Activated CD8-positive, alpha-beta T cell treated with anti-CD3 and anti-CD28 coated beads, Interleukin-2, amount 10 ng/mL, durations not matched to agents 7 days and 5 days (primary cell): Measurements from ENCODE around the gene LYZL6. TPM values are rescaled to one million over a fixed set of nuclear protein-coding genes. Genes with fewer than 3 reads are reported as not detected.

Experiments
- ATAC-seq: fragments of 150-1000 bp; cut with Tn5 transposase; one replicate; pipeline ENCODE4 v1.10.0; 2021; ENCODE audit warnings: moderate library complexity
- CTCF ChIA-PET: fragments of 350-600 bp; sonication (Branson Sonifier 250); formaldehyde crosslinking; loops from one replicate; lab custom pipeline; 2021; ENCODE audit warnings: antibody characterized with exemption; lab: Charles Lee
- POLR2A ChIA-PET: fragments of 350-600 bp; sonication (Branson Sonifier 250); formaldehyde crosslinking; loops from one replicate; lab custom pipeline; 2021; ENCODE audit warnings: antibody characterized with exemption; lab: Charles Lee
- DNase-seq: peaks from one replicate; pipeline ENCODE4 v3.0.0-alpha.2; 2020
- H3K27ac Mint-ChIP-seq: one replicate; pipeline ENCODE4 v1.8.0; 2021; ENCODE audit warnings: mild to moderate bottlenecking, mixed read lengths
- H3K27me3 Mint-ChIP-seq: one replicate; pipeline ENCODE4 v1.8.0; 2021; ENCODE audit warnings: low read depth, mixed read lengths
- H3K36me3 Mint-ChIP-seq: one replicate; pipeline ENCODE4 v1.8.0; 2021; ENCODE audit warnings: low read depth, mixed read lengths
- H3K4me1 Mint-ChIP-seq: one replicate; pipeline ENCODE4 v1.8.0; 2021; ENCODE audit warnings: low read depth, mixed read lengths
- H3K4me3 Mint-ChIP-seq: one replicate; pipeline ENCODE4 v1.8.0; 2021; ENCODE audit warnings: mild to moderate bottlenecking, mixed read lengths
- H3K9me3 Mint-ChIP-seq: one replicate; pipeline ENCODE4 v1.8.0; 2022; ENCODE audit warnings: mixed read lengths; ENCODE audit not compliant: insufficient read depth
- total RNA-seq, 2 experiments: library from RNA; stranded (reverse); gene quantifications; one replicate each; pipeline ENCODE4 v1.2.3, GENCODE V29; 2021

The LYZL6 gene
- total RNA-seq, 2 experiments from 2014 or later, result not detected

DNA sequence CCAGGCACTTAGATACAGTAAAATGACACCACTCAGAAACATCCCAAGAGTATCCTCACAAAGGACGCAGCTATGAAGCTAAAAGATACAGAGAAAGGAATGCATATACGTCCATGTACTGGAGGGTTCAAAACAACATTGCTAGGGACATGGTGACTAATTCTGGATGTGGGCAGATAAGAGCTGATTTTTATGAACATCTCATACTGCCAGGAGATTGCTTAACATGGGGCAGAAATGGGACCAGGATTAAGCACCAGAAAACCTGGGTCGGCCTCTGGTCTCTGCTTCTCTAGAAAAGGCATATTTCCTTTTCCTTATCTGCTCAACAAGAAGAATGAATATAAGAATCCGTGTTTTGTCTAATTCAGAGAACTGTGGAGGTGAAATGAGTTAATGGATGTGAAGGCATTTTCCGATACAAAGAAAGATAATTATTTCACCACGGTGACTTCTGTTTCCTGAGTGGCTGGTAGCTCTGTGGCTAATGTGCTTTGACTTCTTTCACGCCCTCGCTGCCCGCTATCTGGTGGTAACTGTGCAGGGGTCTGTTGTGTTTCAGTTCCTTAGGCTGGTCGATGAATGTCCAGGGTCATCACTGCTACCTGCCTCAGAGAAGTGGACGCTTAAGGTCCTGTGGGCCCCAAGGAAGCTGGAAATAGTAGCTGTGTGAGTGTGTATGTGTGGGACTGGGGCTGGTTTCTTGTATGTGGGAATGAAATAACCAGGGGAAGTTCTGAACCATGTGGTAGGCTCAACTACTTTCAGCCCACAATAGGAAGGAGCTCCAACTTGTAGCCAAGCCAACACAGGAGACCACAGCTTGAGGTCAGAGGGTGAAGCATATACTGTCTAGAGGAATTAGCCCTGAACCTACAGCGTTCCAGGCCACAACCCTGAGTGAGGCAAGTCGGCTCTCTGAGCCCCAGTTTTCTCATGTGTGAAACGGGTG, 47.6 kb downstream of the LYZL6 start:
- H3K4me1 Mint-ChIP-seq, result peaks cover 88% of the 10 kb centered on the region
- DNase-seq, result peak; percentile 85
- ATAC-seq, result peak; percentile 73
- CTCF ChIA-PET, result interaction anchor here (0.7 to 2.1 kb wide), 11 partner anchors 14 to 253 kb away, joined by 3 to 14 read pairs (median 3); partner anchors contain the start of genes CCL5 and RDM1
- peak overlapping the region; percentile 95 for H3K27ac Mint-ChIP-seq
- POLR2A ChIA-PET, result interaction anchor here (0.6 to 9.1 kb wide), 5 partner anchors 18 to 550 kb away, joined by 3 to 121 read pairs (median 4); partner anchors contain the start of genes CCL5 and RDM1
- no peaks in the 10 kb centered on the region for H3K27me3 Mint-ChIP-seq
- peak overlapping the region; percentile 60 for H3K4me3 Mint-ChIP-seq
- no peaks in the 10 kb centered on the region for H3K9me3 Mint-ChIP-seq
- H3K36me3 Mint-ChIP-seq, result peaks cover 17% of the 10 kb centered on the region

GRCh38 chr17:35894206-35894605, 49.3 kb downstream of the LYZL6 start:
- no peaks in the 10 kb centered on the region for H3K9me3 Mint-ChIP-seq
- ChIA-PET CTCF (no interaction called here), POLR2A (interaction anchor here (1.3 kb wide), 1 partner anchor 14 kb away, joined by 5 read pairs; the partner anchor contains the start of gene CCL5)
- H3K36me3 Mint-ChIP-seq, result peaks cover 16% of the 10 kb centered on the region
- no peak for DNase-seq
- peaks cover 88% of the 10 kb centered on the region for H3K4me1 Mint-ChIP-seq
- H3K27ac Mint-ChIP-seq, result no peak overlapping the region
- H3K27me3 Mint-ChIP-seq, result no peaks in the 10 kb centered on the region
- no peak for ATAC-seq
- no peak overlapping the region for H3K4me3 Mint-ChIP-seq

DNA sequence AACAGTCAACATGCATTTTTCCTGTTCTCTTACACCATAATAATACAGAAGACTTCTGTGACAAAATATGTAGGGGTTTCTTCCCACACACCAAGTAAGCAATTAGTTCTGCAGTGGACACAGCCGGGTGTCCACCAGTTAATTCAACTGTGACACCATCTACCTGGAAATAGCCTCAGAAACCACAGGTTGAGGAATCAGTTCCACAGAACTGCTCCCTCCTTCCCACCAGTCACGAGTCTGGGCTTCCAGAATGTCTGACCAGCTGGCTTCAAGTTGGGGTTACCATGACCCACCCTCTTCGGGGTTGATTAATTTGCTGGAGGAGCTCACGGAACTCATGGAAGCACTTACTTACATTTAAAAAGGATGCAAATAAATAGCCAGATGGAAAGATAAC, 49.8 kb downstream of the LYZL6 start:
- peaks cover 88% of the 10 kb centered on the region for H3K4me1 Mint-ChIP-seq
- H3K36me3 Mint-ChIP-seq, result peaks cover 16% of the 10 kb centered on the region
- H3K4me3 Mint-ChIP-seq, result no peak overlapping the region
- H3K27me3 Mint-ChIP-seq, result no peaks in the 10 kb centered on the region
- no peak overlapping the region for H3K27ac Mint-ChIP-seq
- ATAC-seq, result no peak
- ChIA-PET POLR2A (interaction anchor here (0.6 to 1.3 kb wide), 2 partner anchors 14 to 19 kb away, joined by 5 read pairs; partner anchors contain the start of gene CCL5), CTCF (no interaction called here)
- no peaks in the 10 kb centered on the region for H3K9me3 Mint-ChIP-seq
- no peak for DNase-seq

DNA sequence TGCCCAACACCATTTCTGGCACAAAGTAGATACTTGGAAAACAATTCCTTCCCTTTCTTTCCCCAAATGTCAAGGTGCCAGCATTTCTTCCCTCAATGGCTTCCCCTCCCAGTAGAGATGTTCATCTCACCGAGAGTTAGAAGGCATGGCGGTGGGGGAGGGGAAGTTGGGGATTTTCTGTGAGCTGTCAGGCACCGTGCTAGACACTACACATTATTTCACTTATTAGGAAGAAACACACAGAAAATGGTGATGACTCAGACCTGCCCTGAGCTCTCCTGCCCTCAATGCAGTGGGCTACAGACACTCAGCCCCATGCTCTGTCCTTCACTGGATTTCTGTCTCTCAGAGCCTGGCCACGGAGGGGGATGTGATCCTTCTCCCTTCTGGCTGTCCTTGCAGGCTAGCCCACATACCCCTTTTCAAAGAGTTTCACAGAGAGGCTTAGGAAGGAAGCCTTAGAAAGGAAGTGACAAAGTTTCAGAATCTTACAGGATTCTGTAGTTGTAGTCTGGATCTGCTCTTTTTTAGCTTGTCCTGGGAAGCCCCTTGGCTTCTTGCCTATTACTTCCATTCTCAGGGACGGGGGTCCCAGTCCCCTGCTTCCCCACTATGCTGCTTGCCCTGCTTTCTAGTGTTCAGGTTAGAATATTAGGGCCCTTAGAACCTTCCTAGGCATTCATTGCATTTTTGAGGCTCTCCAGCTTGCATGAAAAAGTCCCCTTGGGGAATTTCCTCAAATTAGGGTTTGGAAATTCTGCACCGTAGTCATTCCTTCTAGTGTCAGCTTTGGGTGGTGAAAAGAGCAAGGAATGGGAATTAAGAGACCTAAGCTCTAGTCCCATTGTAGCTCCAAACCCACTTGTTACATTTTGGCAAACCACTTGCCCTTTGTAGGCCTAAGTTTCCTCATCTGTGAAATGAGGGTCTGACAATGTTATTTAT, 51.1 kb downstream of the LYZL6 start:
- Mint-ChIP-seq H3K27me3 (no peaks in the 10 kb centered on the region), H3K27ac (peak overlapping the region; percentile 90), H3K4me3 (peak overlapping the region; percentile 39), H3K9me3 (no peaks in the 10 kb centered on the region), H3K4me1 (peaks cover 84% of the 10 kb centered on the region), H3K36me3 (peaks cover 15% of the 10 kb centered on the region)
- CTCF ChIA-PET, result interaction anchor here (0.7 to 1.6 kb wide), 11 partner anchors 10 to 180 kb away, joined by 3 to 6 read pairs (median 3); partner anchors contain the start of gene CCL5
- DNase-seq, result peak; percentile 54
- POLR2A ChIA-PET, result interaction anchor here (0.6 to 5.5 kb wide), 7 partner anchors 9 to 83 kb away, joined by 3 to 105 read pairs (median 4); partner anchors contain the start of genes CCL5, RDM1 and TAF15
- peak; percentile 18 for ATAC-seq

GRCh38 chr17:35891269-35891668, 52.2 kb downstream of the LYZL6 start:
- ChIA-PET CTCF (interaction anchor here (0.9 to 3.8 kb wide), 6 partner anchors 16 to 68 kb away, joined by 3 to 25 read pairs (median 6); no protein-coding TSS in a partner anchor), POLR2A (interaction anchor here (0.6 to 5.5 kb wide), 8 partner anchors 10 to 313 kb away, joined by 4 to 105 read pairs (median 6); partner anchors contain the start of genes CCL5, PEX12 and RDM1)
- H3K27ac Mint-ChIP-seq, result peak overlapping the region; percentile 83
- H3K4me3 Mint-ChIP-seq, result peak overlapping the region; percentile 24
- peaks cover 82% of the 10 kb centered on the region for H3K4me1 Mint-ChIP-seq
- no peaks in the 10 kb centered on the region for H3K9me3 Mint-ChIP-seq
- H3K27me3 Mint-ChIP-seq, result no peaks in the 10 kb centered on the region
- no peak for DNase-seq
- peaks cover 15% of the 10 kb centered on the region for H3K36me3 Mint-ChIP-seq
- ATAC-seq, result no peak

GRCh38 chr17:35890774-35891155, 52.7 kb downstream of the LYZL6 start:
- DNase-seq (peak; percentile 89), ATAC-seq (peak; percentile 77)
- Mint-ChIP-seq H3K4me1 (peaks cover 77% of the 10 kb centered on the region), H3K27me3 (no peaks in the 10 kb centered on the region), H3K4me3 (peak overlapping the region; percentile 24), H3K36me3 (peaks cover 15% of the 10 kb centered on the region), H3K9me3 (no peaks in the 10 kb centered on the region), H3K27ac (peak overlapping the region; percentile 83)
- ChIA-PET POLR2A (interaction anchor here (0.6 to 5.5 kb wide), 12 partner anchors 10 to 312 kb away, joined by 3 to 105 read pairs (median 5); partner anchors contain the start of genes CCL5, PEX12 and RDM1), CTCF (interaction anchor here (0.9 to 3.8 kb wide), 8 partner anchors 16 to 118 kb away, joined by 3 to 25 read pairs (median 4); no protein-coding TSS in a partner anchor)

GRCh38 chr17:35889818-35890773, 53.4 kb downstream of the LYZL6 start:
- peaks cover 77% of the 10 kb centered on the region for H3K4me1 Mint-ChIP-seq
- CTCF ChIA-PET, result interaction anchor here (0.9 to 3.8 kb wide), 12 partner anchors 11 to 119 kb away, joined by 3 to 25 read pairs (median 5); partner anchors contain the start of genes CCL5 and RDM1
- ATAC-seq (no peak), DNase-seq (no peak)
- peak overlapping the region; percentile 42 for H3K4me3 Mint-ChIP-seq
- H3K27me3 Mint-ChIP-seq, result no peaks in the 10 kb centered on the region
- H3K36me3 Mint-ChIP-seq, result peaks cover 17% of the 10 kb centered on the region
- POLR2A ChIA-PET, result interaction anchor here (0.6 to 5.5 kb wide), 11 partner anchors 8 to 41 kb away, joined by 3 to 105 read pairs (median 5); partner anchors contain the start of gene CCL5
- H3K27ac Mint-ChIP-seq, result peak overlapping the region; percentile 83
- H3K9me3 Mint-ChIP-seq, result no peaks in the 10 kb centered on the region

DNA sequence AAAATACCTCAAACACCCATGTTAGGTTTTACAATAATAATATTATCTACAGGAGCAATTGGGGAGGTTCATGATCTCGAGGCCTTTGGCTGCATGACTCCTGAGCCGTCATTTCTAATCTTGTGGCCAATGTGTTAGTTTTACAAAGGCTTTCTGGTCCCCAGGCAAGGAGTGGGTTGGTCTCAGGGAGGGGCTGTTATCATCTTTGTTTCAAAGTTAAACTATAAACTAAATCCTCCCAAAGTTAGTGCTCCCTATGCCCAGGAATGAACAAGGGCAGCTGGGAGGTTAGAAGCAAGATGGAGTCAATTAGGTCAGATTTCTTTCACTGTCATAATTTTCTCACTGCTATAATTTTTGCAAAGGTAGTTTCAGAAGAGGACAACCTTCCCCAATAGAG, 54.3 kb downstream of the LYZL6 start:
- Mint-ChIP-seq H3K4me1 (peaks cover 73% of the 10 kb centered on the region), H3K27ac (peak overlapping the region; percentile 76), H3K4me3 (peak overlapping the region; percentile 8), H3K36me3 (peaks cover 17% of the 10 kb centered on the region), H3K9me3 (no peaks in the 10 kb centered on the region), H3K27me3 (no peaks in the 10 kb centered on the region)
- ChIA-PET POLR2A (interaction anchor here (1.3 to 5.5 kb wide), 7 partner anchors 9 to 42 kb away, joined by 3 to 105 read pairs (median 5); partner anchors contain the start of gene CCL5), CTCF (interaction anchor here (0.9 to 3.8 kb wide), 9 partner anchors 10 to 82 kb away, joined by 3 to 25 read pairs (median 6); partner anchors contain the start of genes CCL5 and RDM1)
- peak; percentile 54 for DNase-seq
- ATAC-seq, result peak; percentile 35
